ENCODE measurements around the gene PRKCA. TPM values are rescaled to one million over a fixed set of nuclear protein-coding genes. Genes with fewer than 3 reads are reported as not detected.

The PRKCA gene
- total and polyA plus RNA-seq, 2 experiments from 2014 or later, result 6.4 to 35.4 TPM

DNA sequence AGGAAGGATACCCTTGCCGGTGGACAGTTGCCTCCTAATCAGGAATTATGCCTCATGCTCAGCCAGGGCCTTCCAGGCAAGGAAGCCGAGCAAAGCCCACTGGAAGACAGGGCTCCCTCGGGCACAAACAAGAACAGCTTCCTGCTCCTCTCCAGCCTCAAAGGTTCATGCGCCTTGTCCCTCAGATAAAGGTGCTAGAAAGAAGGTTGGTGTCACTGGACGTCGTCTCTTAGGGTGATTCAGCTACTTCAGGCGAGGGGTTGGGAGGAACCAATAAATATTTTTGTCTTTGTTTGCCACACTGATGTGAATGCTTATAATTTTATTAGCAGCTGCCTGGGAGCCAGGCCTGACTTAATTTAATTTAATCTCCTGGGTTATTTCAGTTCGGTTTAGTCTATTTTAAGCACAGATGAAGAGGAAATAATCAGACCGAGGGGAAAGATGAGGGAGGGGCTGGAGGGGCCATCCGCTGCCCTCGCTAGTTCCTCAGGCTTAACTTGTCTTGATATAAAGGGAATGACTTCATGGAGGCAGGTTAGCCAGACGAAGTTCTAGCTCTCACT lies 360.7 kb downstream of the PRKCA start:
- peaks cover 4% of the 10 kb centered on the region; the same call in 2 of the 3 replicates for H3K36me3 Mint-ChIP-seq (ENCODE audit: low read depth)
- H4K20me1 ChIP-seq (replicated peaks; ENCODE audit: insufficient read depth), result no peaks in the 10 kb centered on the region
- ATAC-seq, result no peak
- no peaks in the 10 kb centered on the region for H3K9me3 Mint-ChIP-seq
- TF ChIP-seq NANOG (IDR thresholded peaks at IDR 0.05; ENCODE audit: borderline replicate concordance) (no peak), CTCF (conservative IDR thresholded peaks at IDR 0.05; ENCODE audit: low read depth in 2 of 2) (no peak), EZH2phosphoT487 (IDR thresholded peaks at IDR 0.05; ENCODE audit: unreplicated experiment) (no peak), ZNF462 (CRISPR knock-in tag; IDR thresholded peaks at IDR 0.05) (no peak), EZH2 (IDR thresholded peaks at IDR 0.05; ENCODE audit: low read depth, unreplicated experiment) (no peak), ZNF114 (CRISPR knock-in tag; IDR thresholded peaks at IDR 0.05) (no peak), CREB1 (CRISPR knock-in tag; IDR thresholded peaks at IDR 0.05; ENCODE audit: low read depth) (no peak), REST (IDR thresholded peaks at IDR 0.05; ENCODE audit: unreplicated experiment) (no peak)
- no peak overlapping the region for H3K27ac Mint-ChIP-seq
- peaks cover 2% of the 10 kb centered on the region for H3K27me3 Mint-ChIP-seq (ENCODE audit: insufficient read depth, low read depth, poor library complexity)
- DNase-seq (ENCODE audit: low spot score), result no peak
- no peaks in the 10 kb centered on the region for H3K27me3 ChIP-seq (ENCODE audit: insufficient read depth)
- H3K4me3 Mint-ChIP-seq, result no peak overlapping the region
- H3F3A ChIP-seq (replicated peaks; ENCODE audit: low read depth), result no peaks in the 10 kb centered on the region
- H3K4me1 ChIP-seq (ENCODE audit: insufficient read depth), result no peaks in the 10 kb centered on the region
- no peaks in the 10 kb centered on the region for H3K36me3 ChIP-seq (ENCODE audit: insufficient read depth)
- H3K4me1 Mint-ChIP-seq, result no peaks in the 10 kb centered on the region
- no peak overlapping the region for H3K4me2 ChIP-seq
- H3K9me2 ChIP-seq (ENCODE audit: insufficient read depth), result no peaks in the 10 kb centered on the region
- no peak overlapping the region for H3K27ac ChIP-seq (ENCODE audit: low read depth)
- H3K4me3 ChIP-seq, result no peak overlapping the region
- no peak overlapping the region for H2AFZ ChIP-seq
- no peaks in the 10 kb centered on the region for H3K79me2 ChIP-seq (replicated peaks; ENCODE audit: insufficient read depth)
